GM12864 (cell line): Measurements from ENCODE around the gene TWF2.

Experiments used
- DNase-seq: peaks from one replicate; pipeline ENCODE4 v3.0.0-alpha.2; 2011; ENCODE audit warnings: low read depth
- H3K4me3 ChIP-seq: 2 replicates; pipeline ENCODE4 v1.5.1; 2011; ENCODE audit warnings: mild to moderate bottlenecking, low read depth, low read length, control low read depth
- CTCF ChIP-seq: IDR thresholded peaks from 2 replicates; pipeline ENCODE4 v1.5.1; 2011; ENCODE audit warnings: low read depth, mild to moderate bottlenecking, moderate library complexity, low read length, control low read depth, inconsistent platforms; ENCODE audit errors: missing control alignments

TWF2 gene

GRCh38 chr3:52237006-52237656 is 1.8 kb downstream of the TWF2 start:
- TF ChIP-seq CTCF: no peak
- H3K4me3 ChIP-seq: peak overlapping the region; percentile 70
- DNase-seq: no peak

- TF ChIP-seq CTCF: no peak
- no peak overlapping the region for H3K4me3 ChIP-seq
- DNase-seq: no peak
Measured at GRCh38 chr3:52236424-52236886, 2.5 kb downstream of the TWF2 start.

GRCh38 chr3:52234516-52235447 is 4.2 kb downstream of the TWF2 start:
- H3K4me3 ChIP-seq: no peak overlapping the region
- no peak for DNase-seq
- no peak for TF ChIP-seq CTCF

- DNase-seq: no peak
- no peak for TF ChIP-seq CTCF
- H3K4me3 ChIP-seq: no peak overlapping the region
Measured at GRCh38 chr3:52233968-52234367, 5.0 kb downstream of the TWF2 start.

- TF ChIP-seq CTCF: no peak
- no peak overlapping the region for H3K4me3 ChIP-seq
- DNase-seq: no peak
Measured at GRCh38 chr3:52233108-52233591, 5.8 kb downstream of the TWF2 start.

- TF ChIP-seq CTCF: no peak
- DNase-seq: no peak
Measured at GRCh38 chr3:52232279-52233107, 6.5 kb downstream of the TWF2 start.

More at GRCh38 chr3:52232279-52233107, 6.5 kb downstream of the TWF2 start:
- H3K4me3 ChIP-seq: no peak overlapping the region
